Measurements from ENCODE around the gene RPTOR.

RPTOR gene

DNA sequence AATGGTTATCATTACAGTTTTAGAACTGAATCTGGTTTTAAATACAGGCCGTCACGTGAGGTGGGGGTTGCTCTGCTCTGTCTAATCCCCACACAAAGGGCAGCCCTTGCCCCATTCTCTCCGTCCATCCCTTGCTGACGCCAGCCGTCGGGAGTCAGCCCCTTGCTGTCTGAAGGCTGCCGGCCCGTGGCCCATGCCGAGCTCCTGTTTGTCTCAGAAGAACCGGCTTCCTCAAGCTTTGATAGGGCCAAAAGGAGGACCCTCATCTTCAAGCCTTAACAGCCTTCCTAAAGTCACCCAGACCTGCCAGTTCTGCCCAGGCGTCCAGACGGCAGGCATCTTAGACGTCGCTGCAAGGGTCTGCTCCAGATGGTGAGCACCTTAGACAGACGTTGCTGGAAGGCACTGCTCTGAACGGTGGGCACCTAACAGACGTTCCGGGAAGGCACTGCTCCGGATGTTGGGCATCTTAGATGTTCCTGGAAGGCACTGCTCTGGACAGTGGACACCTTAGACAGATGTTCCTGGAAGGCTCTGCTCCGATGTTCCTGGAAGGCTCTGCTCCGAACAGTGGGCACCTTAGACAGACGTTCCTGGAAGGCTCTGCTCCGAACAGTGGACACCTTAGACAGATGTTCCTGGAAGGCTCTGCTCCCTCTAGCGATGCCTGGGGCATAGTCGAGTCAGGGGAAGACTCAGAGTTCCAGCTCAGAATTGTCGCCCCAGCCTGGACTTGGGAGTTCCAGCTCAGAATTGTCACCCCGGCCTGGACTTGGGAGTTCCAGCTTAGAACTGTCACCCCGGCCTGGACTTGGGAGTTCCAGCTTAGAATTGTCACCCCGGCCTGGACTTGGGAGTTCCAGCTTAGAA is 411.9 kb downstream of the RPTOR start:
- DNase-seq (ENCODE audit: low read depth in 3 of 3), result no peak

DNA sequence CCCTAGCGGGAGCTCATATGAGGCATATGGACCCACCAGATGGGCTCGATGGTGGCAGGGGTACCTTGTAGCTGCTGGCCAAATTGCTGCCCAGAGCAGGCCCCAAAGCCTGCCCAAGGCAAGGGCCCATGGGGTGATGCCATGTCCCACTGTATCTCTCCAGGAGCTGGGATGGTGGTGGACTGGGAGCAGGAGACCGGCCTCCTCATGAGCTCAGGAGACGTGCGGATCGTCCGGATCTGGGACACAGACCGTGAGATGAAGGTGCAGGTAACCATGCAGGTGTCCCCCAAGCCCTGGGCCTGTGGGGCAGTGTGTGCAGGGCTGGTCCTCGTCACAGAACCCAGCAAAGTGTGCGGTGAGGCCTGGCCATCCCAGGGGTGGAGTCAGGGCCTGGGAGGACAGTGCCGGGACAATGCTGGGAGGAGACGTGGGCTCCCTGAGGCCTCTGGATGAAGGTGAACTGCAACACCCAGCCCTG is 412.9 kb downstream of the RPTOR start:
- DNase-seq (ENCODE audit: low read depth in 3 of 3), result no peak

DNA sequence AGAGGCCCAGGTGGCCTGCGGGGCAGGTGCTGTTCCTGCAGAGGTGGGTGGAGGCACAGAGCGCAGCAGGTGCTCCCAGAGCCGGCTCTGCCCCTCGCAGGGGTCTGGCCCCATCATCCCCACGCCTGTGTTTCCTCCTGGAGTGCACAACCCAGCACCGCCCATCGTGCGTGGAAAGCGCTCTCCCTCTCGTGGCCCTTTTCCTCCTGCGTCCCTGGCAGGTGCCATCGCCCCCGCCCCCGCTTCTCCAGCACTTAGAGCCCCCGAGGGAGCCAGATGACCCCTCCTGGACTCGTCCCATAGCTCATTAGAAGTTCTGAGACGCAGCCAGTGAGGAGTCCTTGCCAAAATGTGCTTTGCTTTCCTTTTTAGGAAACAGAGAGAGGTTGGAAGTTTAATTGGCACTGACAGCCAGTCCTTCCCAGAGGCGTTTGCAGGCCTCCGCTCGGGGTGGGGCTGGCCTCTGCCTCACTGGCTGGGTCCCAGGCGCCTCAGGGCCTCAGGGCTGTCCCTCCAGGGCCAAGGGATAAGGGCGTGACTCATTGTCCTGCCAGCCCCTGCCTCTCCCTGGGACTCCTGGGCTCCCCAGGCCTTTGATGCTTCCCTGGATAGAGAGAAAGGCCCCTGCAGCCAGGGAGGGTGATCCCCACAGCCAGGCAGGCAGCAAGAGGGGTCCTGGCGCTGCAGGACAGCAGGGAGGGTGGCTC is 414.8 kb downstream of the RPTOR start:
- DNase-seq (ENCODE audit: low read depth in 3 of 3), result no peak

DNA sequence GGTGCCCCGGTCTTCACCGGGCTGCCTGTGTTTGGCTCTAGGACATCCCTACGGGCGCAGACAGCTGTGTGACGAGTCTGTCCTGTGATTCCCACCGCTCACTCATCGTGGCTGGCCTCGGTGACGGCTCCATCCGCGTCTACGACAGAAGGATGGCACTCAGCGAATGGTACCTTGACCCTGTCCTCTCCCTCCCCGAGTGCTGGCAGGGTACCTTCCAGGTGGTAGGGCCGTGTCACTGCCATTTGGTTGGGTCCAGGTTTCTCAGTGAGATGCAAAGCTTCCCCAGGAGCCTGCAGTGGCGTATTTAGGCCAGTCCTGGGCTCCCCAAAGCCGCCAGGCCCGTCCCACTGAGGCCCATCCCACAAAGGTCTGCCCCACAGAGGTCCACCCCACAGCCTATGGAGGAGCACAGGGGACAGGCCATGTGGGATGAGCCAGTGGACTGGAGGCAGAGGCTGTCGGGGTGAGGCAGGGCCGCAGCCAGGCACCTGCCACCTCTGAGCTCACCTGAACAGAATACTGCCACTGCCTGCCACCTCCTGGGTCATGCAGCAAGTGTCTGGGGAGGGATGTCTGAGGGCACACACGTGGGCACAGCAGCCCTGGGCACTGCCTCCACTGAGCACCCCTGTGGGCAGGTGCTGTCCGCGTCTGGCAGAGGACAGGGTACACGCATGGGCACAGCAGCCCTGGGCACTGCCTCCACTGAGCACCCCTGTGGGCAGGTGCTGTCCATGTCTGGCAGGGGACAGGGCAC is 415.6 kb downstream of the RPTOR start:
- DNase-seq (ENCODE audit: low read depth in 3 of 3), result no peak

DNA sequence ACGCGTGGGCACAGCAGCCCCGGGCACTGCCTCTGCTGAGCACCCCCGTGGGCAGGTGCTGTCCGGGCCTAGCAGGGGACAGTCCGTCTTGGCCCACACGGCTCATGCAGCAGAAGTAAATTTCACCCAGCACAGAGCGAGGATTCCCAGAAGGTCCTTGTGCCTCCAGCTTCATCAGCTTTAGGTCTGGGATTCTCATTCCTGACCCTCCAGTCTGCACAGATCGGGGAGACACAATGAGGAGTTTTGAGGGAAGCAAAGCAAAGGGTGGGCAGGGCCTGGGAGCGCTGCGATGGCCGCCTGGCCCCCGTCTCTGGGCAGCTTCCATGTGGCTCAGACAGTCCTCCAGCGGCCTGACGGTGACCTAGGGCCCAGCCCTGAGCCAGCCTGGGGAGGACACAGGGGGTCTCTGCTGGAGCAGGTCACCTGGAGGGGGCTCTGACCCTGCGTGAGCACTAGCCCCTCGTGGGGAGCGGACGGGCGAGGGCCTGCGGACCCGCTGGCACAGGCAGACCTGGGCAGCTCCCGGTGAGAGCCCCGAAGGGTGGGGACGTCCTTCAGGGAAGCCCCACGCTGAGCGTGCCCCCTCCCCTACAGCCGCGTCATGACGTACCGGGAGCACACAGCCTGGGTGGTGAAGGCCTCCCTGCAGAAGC is 416.3 kb downstream of the RPTOR start:
- DNase-seq (ENCODE audit: low read depth in 3 of 3), result no peak

DNA sequence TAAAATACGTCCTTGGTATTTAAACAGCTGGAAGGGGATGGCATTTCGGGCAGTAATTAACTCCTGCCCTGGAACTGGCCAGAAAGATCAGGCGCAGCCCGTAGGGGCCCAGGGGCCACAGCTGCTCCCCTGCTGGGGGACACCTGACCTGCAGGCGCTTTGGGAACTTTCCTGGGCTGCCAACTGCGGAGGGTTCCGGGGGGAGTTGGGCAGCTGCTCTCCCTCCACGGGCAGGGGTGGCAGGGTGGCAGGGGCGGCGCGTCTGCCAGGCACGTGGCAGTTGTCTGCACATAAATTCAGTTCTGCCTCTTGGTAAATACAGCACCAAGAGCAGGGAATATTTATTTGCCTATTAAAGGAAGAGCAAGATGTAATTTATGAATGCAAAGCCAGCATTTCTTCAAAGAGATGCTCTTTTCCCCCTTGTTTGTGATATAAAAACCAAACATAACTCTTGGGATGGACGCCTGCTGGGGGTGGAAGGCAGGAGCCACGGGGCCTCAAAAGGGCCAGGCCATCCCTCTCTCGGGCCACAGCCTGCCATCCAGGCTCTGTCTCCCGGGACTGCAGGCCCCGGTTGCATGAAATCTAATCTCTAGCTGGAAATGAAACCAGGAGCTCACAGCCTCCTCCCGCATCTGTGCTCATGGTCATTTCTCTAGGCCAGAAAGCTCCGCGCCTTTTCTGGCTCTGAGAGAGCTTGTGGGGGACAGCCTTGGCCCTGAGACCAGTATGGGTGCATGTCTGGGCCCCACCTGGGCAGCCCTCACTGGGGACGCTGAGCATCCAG is 417.1 kb downstream of the RPTOR start:
- no peak for DNase-seq (ENCODE audit: low read depth in 3 of 3)

DNA sequence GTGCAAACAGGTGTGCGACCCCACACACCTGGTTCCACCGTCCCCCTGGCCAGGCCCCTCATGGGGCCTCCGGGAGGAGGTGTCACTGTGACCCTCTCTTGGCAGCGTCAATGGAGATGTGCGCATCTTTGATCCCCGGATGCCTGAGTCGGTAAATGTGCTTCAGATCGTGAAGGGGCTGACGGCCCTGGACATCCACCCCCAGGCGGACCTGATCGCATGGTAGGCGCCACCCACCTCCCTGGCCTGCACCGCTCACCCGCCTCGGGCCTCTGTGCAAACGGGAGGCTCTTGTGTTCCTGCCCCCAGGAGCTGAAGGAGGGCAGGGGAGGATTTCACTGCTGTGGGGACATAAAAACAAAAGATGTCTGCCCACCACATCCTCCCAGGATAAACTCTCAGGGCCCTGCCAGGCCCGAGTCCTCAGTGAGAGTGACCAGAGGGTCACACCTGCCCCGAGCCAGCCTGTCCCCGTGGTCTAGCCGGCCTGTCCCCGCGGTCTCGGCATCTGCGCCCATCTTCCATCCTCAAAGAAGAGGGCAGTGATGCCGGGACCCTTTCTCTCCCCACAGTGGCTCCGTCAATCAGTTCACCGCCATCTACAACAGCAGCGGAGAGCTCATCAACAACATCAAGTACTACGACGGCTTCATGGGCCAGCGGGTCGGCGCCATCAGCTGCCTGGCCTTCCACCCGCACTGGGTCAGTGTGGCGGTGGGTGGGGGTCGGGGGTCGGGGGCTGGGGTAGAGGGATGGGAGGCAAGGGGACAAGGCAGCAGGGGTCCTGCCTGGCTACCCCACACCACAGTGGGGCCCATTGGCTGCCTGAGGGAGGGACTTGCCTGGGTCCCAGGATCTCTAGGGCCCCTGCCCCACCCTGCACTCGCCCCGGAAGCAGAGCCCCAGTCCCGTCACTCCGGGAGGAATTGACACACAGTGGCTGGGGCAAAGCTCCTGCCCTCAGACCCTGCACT is 418.0 kb downstream of the RPTOR start:
- no peak for DNase-seq (ENCODE audit: low read depth in 3 of 3)

DNA sequence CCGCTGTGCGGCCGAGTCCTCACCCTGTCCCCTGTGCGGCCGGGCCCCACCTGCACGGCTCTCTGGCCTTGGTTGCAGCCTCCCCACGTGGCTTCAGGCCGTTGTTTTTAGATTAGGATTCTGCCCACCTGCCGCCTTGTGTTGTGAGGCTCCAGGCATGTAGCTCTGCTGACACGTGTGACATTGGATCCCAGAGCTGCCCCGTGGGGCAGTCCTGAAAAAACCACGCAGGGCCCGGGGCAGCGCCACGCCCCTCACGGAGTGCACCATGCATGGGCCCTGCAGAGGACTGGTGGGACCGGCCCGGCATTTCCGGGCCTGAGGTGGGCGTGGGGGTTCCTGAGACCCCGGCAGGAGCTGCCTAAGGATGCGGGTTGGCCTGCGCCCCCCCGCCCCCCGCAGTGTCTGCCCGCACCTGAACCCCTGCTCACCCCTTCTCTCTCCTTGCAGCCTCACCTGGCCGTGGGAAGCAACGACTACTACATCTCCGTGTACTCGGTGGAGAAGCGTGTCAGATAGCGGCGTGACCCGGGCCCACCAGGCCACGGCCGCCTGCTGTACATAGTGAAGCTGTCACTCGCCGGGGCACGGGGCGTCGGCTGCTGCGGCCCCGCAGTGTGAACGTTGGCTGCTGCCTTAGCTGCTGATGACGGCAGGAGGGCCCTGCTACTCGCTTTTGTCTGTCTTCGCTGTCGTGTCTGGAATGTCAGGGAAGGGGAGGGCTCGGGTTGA is 419.3 kb downstream of the RPTOR start:
- no peak for DNase-seq (ENCODE audit: low read depth in 3 of 3)

DNA sequence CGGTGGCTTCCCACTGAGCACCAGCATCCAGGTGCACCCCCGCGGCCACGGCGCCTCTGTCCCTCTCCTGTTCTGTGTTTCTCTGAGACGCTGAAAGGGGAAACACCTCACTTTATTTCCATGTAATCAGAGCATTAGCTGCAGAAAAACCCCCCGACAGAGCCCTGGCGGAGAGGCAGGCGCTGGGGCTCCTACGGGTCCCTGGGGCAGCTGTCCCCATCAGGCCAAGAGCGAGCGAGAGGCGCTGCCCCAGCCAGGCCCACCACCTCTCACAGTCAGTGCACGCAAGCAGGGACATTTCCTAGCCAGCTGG is 419.9 kb downstream of the RPTOR start:
- no peak for DNase-seq (ENCODE audit: low read depth in 3 of 3)

DNA sequence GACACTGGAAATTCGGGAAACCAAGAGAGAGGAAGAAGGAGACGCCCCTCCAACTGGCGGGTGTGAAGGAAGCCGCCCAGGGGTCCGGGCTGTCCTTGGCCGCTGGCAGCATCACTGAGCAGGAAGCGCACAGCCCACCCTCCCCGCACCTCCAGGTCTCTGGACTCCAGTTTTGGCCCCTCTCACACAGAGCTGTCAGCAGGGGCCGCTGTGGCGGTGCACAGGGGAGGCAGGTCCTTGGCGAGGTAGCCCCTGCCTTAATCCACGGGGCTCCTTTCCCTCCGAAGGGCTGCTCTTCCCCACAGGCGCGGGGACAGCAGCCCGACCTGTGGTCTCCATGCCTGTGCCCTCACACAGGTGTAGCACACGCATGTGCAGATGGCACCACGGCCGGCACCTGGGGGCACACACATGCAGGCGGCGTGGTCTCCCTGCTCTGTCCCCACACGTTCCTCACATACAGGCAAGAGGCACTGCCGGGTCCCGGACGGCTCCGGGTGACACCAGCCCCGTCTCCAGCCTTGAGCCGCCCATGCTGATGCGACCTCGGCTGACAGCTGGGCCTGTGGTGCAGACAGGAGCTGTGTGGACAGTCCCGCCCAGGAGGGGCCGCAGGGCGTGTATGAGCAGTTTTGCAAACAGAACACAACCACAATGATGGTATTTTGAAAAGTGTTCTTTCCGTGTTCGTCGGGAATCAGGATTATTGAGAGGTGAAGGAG is 420.4 kb downstream of the RPTOR start:
- DNase-seq (ENCODE audit: low read depth in 3 of 3), result no peak

DNA sequence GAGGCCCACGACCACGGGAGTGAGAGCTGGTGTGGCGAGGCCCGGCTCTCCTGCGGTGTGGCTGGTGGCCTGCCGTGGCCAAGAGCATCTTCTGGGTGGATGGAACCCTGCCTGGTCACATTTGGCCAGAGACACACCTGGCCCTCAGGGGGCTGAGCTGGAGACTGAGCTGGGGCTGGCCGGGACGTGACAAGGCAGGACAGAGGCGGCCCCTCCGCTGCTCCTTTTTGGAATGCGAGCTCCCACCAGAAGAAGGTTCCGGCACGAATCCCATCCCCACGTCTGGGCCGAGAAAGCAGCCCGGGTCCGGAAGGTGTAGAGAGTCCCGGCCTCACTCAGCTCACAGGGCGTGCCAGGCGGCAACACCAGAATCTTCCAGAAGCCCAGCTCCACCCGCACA is 421.0 kb downstream of the RPTOR start:
- no peak for DNase-seq (ENCODE audit: low read depth in 3 of 3)

DNA sequence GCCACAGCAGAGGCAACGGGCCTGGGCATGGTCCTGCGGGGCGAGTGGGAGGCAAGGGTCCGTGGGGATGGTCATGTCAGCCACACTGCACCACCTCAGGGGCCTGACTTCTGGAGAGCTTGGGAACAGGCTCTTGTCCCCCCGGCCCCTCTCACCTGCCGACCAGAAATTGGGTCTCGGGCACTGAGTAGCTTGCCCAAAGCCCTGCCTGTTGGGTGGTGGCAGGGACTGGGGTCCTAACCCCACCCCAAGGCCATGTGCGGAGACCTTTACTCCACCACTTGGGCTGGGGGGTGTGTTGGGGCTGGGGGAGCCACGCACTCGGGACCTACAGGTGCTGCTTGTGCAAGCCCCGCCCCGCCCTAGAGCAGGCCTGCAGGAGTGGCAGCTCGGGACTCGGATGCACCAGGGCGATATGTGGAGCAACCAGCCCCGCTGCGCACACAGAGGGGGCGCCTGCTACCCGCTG is 422.8 kb downstream of the RPTOR start:
- DNase-seq (ENCODE audit: low read depth in 3 of 3), result no peak

DNA sequence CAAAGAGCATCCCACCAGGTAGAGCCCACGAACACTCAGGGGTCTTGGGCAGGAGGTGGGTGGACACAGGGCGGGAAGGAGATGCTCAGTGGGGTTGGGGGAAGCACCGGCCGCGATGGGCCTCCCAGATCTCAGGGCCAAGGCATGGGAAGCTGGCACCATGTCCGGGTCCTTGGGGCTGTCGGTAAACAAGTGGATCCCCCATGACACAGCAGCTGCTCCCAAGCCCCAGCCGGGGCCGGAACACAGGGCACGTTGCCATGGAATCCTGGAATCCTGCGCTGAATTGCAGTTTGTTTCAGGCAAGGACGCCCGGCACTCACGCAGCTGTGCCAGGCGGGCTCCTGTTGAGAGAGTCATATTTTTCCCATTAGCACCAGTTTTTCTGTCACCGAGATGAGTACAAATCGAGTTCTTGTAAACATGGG is 424.0 kb downstream of the RPTOR start:
- no peak for DNase-seq (ENCODE audit: low read depth in 3 of 3)

DNA sequence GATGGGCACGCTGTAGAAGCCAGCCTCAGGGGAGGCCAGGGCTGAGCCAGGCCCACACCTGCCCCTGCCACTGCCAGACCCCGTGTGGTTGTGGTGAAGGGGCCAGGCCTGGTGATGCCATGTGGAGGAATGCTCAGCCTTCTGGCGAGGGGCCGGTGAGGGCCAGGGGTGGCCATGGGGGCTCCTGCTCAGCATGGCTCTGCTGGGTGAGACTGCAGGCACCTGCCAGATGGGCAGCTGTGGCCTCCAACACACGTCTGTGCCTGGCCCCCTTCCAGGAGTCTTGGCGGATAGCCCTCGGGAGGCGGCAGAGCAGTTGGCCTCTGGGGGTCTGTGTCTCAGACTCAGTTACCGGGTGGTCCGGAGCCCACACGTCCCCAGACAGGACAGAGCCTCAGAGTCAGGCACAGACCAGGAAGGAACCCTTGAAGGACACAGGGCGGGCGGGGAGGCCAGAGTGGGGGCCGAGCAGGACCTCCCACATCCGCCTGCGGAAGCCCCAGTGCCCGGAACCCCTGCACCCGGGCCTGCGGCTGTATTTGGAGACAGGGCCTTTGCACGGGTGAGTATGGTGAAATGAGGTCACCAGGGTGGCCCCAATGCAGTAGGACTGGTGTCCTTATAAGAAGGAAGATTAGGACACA is 424.5 kb downstream of the RPTOR start:
- DNase-seq (ENCODE audit: low read depth in 3 of 3), result no peak

DNA sequence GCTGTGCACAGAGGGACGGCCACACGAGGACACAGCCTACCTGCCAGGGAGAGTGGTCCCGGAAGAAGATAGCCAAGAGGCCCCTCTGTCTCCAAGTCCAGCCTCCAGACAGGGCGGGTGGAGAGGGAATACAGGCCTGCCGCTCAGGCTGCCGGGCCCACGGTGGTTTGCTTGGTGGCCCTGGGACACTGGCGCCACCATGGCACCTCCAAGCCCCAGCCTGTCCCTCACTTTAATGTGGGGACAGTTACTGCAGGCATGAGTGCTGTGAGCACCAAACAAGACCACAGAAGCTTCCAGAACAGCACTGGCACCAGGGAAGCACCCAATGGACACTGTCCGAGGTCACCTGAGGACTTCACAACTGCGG is 425.0 kb downstream of the RPTOR start:
- no peak for DNase-seq (ENCODE audit: low read depth in 3 of 3)

DNA sequence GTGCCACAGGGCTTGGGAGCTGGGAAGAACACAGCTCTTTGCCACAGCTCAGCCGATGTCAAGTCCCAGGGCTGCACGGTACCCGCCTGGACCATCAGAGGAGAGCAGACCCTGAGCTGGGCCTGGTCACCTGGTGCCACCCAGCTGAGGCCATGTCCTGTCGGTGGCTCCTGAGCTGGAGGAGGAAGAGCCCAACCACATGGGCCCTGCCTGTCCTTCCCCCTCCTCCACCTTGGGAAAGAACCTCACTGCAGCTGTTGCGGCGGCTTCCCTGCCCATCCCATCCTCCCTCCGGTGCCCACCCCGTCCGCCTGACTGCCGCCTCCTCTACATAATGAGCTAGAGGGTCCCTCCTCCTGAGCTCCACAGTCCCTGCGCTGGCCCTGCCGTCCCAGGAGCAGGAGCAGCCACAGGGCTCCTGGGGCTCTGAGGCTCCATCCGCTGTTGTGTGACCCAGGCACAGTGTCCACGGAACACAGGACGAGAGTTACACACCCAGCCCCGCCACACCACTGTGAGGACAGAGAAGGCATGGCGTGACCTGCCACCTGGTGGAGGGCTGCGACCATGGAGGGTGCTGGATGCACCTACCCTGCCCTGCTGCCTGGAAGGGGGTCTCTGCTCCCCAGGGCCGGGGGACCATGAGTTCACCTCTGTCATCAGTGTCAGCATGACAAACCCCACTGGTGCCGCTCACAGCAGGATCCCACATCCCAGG is 425.6 kb downstream of the RPTOR start:
- DNase-seq (ENCODE audit: low read depth in 3 of 3), result no peak
